Fibroblast of skin of back (primary cell): ENCODE results near the gene HVCN1. TPM values are rescaled to one million over a fixed set of nuclear protein-coding genes. Genes with fewer than 3 reads are reported as not detected.
A peak's percentile ranks its signal among the peaks of the same experiment; 100 is the strongest.
"Not testable (repeated sequence)": the region's sequence is repeated elsewhere in the genome, so short reads cannot be mapped to it uniquely, and the experiment has no call there.

Source experiments
- DNase-seq: peaks from one replicate; pipeline ENCODE4 v3.0.0-alpha.2; 2013
- polyA plus RNA-seq, 2 experiments: library from polyadenylated mRNA; unstranded; fragments of 120-200 nt; gene quantifications; one replicate each; pipeline ENCODE4 v1.2.1, GENCODE V29; 2013; ENCODE audit not compliant: insufficient read length in 2 of 2

HVCN1 gene, protein sequence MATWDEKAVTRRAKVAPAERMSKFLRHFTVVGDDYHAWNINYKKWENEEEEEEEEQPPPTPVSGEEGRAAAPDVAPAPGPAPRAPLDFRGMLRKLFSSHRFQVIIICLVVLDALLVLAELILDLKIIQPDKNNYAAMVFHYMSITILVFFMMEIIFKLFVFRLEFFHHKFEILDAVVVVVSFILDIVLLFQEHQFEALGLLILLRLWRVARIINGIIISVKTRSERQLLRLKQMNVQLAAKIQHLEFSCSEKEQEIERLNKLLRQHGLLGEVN
- 2.0 TPM for polyA plus RNA-seq (2013, experiment 1 of 2; ENCODE audit: insufficient read length)
- polyA plus RNA-seq (2013, experiment 2 of 2; ENCODE audit: insufficient read length), result 1.9 TPM

DNA sequence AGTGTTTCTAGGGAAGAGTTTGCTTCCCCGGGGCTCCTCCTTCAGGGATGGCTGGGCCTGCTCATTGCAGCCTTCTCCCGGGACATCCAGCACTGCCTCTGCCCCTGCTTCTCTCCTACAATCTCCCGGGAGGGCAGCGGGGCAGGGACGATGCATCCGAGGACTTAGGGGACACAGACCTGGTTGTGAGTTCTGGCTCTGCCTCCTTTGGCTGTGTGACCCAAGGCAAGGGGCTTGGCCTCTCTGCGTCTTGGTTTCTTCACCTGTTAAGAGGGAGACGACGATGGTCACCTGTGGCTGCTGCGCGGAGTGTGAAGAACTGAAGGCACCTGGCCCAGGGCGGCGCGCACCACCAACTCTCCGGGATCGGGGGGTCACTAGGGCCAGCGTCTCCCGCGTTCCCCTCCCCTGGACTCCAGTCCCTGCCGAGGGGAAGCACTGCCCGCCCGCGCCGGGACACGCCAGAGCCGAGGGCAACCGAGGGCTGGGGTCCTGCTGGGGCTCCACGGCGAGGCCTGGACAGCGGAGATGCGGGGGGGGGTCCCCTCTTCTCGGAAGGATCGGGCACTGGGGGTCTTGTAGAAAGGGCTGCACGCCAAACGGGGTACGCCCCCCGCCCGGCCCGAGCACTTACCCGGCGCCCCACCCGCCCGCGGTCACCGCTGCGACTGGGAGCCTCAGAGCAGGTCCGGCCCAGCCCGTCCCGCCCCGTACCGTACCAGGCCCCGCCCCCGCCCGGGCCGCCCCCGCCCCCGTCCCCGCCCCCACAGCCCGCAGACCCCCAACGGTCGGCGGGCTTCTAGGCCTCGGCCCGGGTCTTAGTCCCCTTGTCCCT is at the start of gene HVCN1:
HVCN1 (minus strand) TSS at position 670 of the 835 bp plus-strand sequence. CDS start 5,870 bp downstream, outside the sequence.
- peak; percentile 18 for DNase-seq

DNA sequence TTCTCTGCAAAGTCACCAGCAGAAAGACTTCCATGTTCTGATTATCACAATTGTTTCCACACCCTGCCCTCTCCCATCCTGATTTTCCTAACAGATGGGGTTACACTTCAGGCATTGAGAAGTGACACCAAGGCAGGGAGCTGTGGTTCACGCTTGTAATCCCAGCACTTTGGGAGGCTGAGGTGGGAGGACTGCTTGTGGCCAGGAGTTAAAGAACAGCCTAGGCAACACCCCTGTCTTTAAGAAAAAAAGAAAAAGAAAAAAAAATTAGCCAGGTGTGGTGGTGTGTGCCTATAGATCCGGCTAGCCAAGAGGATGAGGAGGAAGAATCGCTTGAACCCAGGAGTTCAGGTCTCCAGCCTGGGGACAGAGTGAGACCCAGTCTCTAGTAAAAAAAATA is 48.6 kb upstream of the HVCN1 start:
- no peak for DNase-seq

DNA sequence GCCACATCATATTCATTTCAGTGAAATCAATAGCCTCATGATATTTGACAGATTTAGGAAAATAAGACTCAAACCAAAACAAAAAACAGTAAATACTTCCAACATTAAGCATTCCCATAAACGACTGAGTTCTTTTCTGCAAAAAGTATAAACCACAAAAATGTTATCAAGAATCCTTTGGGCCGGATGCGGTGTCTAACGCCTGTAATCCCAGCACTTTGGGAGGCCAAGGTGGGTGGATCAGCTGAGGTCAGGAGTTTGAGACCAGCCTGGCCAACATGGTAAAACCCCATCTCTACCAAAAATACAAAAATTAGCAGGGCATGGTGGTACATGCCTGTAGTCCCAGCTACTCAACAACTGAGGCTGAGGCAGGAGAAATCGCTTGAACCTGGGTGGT is 48.1 kb upstream of the HVCN1 start:
- DNase-seq, result peak; percentile 42

DNA sequence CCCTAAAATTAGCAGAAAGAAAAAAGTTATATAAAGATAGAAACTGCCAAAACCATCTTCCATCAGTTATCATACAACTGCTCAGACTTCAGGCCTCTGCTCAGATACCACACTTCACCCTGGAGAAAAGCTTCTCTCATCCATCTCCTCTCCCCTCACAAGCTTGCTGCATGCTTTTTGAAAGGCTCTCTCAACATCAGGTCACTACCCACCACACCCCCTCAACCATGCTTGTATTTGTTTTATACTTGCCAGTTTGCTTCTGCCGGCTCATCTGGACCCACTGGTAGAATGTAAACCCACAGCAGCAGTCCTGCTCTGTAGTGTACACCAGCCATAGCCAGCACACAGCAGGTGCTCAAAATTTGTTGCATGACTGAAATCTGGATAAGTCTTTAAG is 45.0 kb upstream of the HVCN1 start:
- no peak for DNase-seq

DNA sequence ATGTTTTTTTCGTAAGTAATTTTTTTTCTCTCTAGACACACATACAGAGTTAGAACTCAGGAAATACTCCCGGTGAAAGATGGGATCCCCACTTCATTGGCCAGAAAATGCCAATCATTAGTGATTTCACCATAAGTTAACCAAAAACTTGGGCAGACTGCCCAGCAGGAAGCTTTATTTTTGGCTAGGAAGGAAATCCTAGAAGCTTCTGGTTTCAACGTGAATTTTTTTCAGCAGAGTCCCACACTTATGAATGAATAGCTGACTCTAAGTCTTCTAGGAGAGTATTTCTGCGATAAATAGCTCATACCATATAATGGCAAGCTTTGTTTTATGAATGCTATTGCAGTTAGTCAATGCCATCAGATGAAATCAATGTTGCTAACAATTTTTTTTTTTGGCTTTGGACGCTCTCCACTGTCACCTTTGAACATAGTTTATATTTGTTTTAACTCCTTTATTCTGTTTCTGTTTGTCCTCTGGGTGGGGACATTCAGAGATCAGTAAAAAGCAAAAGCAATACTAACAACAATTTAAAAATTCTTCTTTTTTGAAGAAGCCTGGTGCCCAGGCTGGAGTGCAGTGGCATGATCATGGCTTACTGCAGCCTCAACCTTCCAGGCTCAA is 44.3 kb upstream of the HVCN1 start:
- DNase-seq, result no peak

DNA sequence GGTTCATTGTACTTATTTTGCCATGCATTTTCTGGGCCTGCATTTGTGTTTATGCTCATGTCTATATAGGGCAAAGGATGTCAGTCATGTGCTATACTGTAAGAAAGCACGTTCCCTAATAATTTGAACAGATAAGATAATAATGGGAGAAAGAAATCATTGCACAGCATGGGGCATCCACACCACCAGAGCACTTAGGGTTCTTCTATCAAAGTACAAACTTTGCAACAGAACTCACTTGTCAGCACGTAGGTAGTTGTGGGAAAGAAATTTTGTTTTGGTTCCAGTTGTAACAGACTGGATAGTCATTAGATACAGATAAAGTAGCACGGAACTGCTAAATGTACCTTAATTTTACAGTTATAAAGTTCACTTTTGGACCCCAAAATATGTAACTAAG is 43.7 kb upstream of the HVCN1 start:
- no peak for DNase-seq

DNA sequence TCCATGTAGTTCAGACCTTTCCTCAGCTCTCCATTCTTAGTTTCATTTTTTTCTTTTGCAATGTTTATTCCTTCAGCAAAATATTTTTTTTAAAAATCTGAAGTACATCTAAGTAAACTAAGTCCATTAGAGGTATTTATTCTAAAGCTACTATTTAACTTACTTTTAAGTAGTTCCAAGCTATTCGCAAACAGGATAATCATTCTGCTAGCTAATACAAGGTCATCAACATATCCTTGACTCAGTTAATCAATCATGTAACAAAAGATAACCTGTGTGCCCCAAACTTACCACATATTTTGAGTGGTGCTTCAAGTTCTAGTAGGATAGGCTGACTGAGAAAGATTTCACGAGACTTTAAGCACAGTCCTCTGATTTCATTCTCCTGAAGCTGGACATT is 42.6 kb upstream of the HVCN1 start:
- DNase-seq, result no peak

DNA sequence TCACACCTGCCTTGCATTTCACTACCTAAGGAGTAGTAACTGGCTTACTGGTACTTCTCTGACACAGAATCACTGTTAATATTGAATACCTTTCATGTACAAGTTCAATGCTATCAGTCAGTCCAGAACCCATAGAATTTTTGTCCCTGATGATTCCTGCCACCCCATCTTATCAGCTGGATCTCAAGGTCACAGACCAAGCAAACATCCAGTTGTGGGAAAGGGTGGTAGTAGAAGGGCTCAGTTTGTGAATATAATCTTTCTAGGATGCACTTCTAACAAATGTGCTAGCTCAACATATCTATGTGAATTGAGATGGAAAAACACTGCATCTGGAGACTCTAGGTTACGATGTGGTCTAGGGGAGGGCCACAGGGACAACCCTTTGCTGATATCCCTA is 39.7 kb upstream of the HVCN1 start:
- no peak for DNase-seq

DNA sequence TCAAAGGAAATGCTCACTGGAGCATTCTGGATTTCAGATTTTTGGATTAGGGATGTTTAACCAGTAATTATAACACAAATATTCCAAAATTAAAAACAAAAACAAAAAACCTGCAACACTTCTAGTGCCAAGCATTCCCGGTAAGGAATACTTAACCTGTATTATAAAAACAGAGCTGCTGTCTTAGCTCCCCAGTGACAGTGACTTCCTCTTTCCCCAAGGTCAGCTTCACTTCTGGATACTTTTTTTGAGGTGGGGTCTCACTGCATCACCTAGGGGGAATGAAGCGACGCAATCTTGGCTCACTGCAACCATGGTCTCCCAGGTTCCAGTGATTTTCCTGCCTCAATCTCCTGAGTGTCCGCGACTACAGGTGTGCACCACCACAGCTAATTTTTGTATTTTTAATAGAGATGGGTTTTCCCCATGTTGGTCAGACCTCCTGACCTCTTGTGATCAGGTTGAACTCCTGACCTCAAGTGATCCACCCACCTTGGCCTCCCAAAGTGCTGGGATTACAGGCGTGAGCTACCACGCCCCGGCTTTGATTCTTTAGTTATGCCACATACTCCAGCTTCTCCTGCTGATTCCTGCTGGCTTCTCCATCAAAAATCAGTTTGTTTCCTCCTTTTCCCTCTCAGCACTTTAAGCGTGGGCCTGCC is 37.9 kb upstream of the HVCN1 start:
- no peak for DNase-seq

DNA sequence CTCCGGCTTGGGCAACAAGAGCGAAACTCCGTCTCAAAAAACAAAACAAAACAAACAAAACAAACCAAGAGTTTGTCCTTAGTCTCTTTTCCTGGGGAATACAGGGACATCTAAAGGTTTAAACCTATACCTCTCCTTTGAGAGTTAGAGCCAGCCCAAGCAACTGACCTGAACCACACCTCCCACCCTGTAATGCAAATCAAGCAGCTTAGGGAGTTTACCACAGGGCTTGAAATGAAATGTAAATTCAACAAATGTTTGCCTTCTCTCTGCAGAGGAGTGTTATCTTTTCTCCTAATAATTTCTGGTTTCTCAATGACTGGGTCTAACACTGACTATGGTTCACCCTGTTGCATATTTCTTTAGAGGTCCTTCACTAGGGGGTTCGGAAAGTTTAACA is 37.1 kb upstream of the HVCN1 start:
- no peak for DNase-seq

DNA sequence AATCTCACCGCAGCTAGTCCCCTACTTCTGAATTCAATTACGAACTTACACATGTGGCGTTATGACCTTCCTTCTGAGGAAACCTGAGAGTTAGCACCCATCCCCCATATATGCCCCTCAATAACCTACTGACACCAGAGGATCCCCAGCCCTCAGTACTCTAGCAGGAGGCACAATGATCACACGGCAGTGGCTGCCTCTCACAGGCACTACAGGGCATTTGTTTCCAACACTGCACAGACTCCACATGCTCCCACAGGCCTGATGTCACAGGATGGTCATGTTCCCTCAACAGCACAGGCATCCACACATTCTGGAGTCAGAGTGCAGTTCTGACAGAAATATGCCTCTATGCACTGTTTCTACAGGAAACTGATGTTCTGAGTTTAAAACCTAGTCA is 36.4 kb upstream of the HVCN1 start:
- DNase-seq, result no peak

DNA sequence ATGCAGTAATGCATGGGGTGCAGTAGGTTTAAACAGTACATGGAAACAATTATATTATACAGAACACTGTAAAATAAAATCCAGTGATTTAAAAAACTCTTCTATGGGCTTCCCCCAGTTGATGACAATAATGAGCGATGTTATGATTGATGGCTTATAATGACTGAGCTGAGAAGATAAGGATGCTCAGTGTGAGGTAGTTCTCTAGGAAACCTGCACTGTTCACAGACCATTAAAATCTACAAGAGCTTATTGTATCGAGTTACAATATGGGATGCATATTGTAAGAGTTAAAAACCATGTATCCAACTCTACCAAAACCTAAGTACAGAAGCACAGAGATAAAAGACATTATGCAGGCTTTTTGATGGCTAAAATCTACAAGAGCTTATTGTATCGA is 34.0 kb upstream of the HVCN1 start:
- not testable (repeated sequence) for DNase-seq

DNA sequence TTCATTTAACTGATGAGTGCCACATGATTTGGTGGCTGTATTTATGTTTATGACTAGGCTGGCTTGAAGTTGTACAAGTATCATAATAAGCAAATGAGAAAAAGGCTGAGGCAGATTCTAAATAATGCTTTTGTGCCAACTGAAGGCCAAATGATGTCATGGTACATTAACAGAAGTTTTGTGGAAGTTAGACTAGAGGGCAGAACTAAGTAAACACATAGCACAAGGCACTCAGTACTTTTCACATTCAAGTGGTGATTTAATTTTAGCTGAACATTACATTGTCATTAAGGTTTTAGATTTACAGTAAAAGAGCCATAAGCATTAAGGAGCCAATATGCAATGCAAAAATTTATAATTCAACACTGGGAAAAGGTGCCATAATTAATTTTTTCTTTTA is 32.7 kb upstream of the HVCN1 start:
- DNase-seq, result no peak

DNA sequence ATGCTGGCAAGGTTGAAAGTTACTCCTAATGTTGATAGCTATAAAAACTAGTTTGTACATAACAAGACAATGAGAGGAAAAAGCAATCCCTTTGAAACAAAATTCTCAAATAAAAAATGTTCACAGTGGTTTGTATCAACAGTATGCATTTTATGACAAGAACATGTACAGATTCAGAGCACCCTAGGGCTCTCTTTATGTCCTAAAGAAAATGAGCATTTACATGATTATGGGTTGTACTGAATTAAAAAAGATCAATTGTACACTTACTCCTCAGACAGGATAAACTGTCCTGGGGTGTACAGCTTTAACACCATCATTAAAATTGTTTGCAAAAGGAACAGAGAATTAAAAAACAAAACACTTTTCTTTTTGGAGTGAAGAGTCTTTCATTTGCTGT is 31.6 kb upstream of the HVCN1 start:
- DNase-seq, result no peak

DNA sequence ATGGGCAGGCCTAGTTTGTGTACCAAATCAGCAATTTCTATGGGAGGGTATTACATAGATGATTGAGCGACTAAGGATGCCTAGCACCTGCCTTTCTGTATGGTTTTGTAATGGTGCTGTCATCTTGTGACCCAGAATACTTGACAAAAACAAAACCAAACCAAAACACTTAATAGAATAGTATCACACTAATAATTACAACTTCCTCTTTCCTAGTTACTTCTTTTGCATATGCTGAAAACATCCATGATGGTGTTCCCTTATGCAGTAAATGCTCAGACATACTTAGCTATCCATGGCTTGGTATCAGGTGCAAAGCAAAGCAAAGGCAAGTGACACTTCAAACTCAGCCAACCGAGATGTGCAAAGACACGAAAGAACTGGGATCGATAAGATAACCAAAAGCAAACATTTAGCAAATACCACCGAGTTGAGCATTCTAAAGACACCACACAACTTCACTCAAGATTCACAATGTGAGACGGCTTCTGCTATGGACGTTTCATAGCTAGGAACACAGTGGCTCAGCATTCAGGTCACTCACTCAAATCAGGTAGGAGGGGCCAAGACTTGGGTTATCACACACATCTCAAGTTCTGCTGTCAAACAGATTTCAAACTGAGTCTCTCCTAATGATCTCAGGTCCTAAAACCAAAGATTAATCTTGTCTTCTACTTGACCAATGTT is 29.4 kb upstream of the HVCN1 start:
- no peak for DNase-seq

DNA sequence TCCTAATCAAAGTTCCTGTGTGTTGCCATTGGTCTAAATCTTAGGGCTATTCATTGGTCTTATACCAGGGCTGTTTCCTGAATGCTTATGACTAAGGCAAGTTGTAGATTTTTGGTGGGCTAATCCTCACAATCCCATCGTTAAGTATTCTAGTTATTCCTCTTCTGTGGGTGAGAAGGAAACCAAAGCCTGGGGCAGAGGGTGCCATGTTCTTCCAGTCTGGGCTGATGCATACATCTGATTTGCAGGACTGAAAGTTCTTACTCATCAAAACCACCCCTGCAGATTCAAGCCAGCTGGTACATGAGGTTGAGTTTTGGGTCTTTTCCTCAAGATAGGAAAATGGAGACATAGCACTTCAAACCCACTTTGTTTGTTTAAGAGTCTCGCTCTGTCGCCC is 28.1 kb upstream of the HVCN1 start:
- no peak for DNase-seq

DNA sequence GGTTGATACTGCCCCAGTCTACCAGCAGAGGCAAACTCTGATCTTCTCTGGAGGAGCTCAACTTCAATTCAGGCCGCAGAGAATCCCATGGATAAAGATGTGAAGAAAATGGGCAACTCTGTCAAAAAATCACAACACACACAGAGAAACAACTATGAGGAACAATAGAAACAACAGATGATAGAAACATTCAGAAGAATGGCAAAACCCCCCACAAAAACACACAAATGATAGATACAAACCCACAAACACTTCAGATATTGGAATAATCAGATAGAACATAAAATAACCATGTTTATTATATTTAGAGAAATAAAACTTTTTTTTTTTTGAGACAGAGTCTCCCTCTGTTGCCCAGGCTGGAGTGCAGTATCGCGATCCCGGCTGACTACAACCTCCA is 20.0 kb upstream of the HVCN1 start:
- DNase-seq, result no peak

DNA sequence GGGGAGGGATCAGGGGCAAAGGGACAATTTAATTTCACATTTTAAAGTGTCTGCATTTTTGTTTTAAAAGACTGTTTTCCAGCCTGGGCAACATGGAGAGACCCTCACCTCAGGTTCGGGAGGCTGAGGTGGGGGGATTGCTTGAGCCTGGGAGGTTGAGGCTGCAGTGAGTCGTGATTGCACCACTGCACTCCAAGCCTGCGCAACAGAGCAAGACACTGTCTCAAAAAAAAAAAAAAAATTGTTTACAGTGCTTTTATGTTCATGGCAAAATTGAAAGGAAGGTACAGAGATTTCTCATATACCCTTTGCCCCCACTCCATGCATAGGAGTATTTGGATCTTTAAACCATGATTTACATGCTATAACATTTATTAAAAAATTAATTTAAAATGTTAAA is 16.4 kb upstream of the HVCN1 start:
- DNase-seq, result no peak

DNA sequence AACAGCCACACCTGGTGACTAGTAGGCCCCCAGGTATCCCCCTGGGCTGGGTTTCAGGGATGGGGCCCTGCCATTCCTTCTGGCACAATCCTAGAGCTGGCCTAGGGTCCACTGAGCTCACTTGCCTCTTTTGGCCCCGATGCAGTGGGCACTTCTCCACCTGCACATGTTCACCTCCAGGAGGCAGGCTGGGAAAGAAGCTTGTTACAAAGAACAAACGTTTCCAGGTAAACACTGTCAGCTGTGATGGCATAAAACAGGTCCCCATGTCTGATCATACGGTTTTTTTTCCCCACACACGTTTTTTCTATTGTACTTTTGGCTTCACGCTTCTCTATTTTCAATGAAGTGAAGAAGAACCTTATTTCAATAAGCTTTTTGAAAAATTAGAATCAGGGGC is 15.8 kb upstream of the HVCN1 start:
- no peak for DNase-seq

DNA sequence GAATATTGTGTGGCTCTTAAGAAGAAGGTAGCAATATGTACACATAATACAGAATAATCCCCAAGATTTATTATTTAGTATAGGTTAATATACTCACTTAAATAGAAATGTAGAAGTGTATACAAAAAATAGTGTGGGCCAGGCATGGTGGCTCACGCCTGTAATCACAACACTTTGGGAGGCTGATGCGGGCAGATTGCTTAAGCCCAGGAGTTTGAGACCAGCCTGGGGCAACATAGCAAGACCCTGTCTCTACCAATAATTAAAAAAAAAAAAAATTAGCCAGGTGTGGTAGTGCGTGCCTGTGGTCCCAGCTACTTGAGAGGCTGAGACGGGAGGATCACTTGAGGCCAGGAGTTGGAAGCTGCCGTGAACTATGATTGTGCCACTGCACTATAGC is 15.3 kb upstream of the HVCN1 start:
- DNase-seq, result no peak

DNA sequence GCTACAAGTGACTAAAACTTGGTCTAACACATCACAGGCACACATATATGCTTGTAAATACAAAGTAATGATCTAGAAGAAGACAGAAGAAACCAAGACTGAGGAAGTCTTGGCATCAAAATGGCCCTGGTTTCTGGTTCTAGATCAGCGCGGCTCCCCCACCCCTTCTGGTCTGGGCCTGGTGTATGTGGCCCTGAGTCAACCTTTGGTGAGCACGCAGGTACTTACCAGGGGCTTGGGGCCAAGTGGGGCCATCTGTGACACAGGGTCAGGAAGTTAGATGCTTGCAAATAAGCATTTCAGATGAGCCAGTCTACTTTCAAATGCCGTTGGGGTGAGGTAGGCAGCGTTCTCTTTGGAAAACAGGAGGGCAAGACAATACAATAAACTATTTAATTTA is 13.2 kb upstream of the HVCN1 start:
- no peak for DNase-seq
